Inflammatory macrophage treated with lipopolysaccharide for 4 hours (primary cell): ENCODE data around the gene CDH24.

Experiments
- DNase-seq: peaks from one replicate; pipeline ENCODE4 v3.0.0-alpha.2; 2020

Gene CDH24

GRCh38 chr14:23060536-23061260, 3.4 kb upstream of the CDH24 start:
- no peak for DNase-seq

GRCh38 chr14:23058654-23059504, 1.6 kb upstream of the CDH24 start:
- no peak for DNase-seq

- DNase-seq, result peak; percentile 65
Measured at GRCh38 chr14:23057757-23058653, 685 bp upstream of the CDH24 start.

- DNase-seq, result peak; percentile 66
Measured at GRCh38 chr14:23056145-23056955, 970 bp downstream of the CDH24 start.

GRCh38 chr14:23055621-23056144, 1.6 kb downstream of the CDH24 start:
- DNase-seq, result no peak

- no peak for DNase-seq
Measured at GRCh38 chr14:23055147-23055550, 2.2 kb downstream of the CDH24 start.

GRCh38 chr14:23054000-23054811, 3.1 kb downstream of the CDH24 start:
- DNase-seq, result no peak

GRCh38 chr14:23053426-23053825, 3.9 kb downstream of the CDH24 start:
- DNase-seq, result no peak

- DNase-seq, result no peak
Measured at GRCh38 chr14:23052671-23053070, 4.6 kb downstream of the CDH24 start.

- no peak for DNase-seq
Measured at GRCh38 chr14:23052182-23052623, 5.1 kb downstream of the CDH24 start.

- DNase-seq, result peak; percentile 35
Measured at GRCh38 chr14:23051141-23052057, 5.9 kb downstream of the CDH24 start.

- DNase-seq, result no peak
Measured at GRCh38 chr14:23049011-23049410, 8.3 kb downstream of the CDH24 start.

GRCh38 chr14:23047751-23048693, 9.3 kb downstream of the CDH24 start:
- DNase-seq, result no peak

- no peak for DNase-seq
Measured at GRCh38 chr14:23047034-23047634, 10.2 kb downstream of the CDH24 start.

GRCh38 chr14:23045419-23046357, 11.6 kb downstream of the CDH24 start:
- DNase-seq, result no peak

- DNase-seq, result no peak
Measured at GRCh38 chr14:23044840-23045239, 12.5 kb downstream of the CDH24 start.

GRCh38 chr14:23043754-23044153, 13.6 kb downstream of the CDH24 start:
- no peak for DNase-seq
